ENCODE data around the gene PTPRN2.

- TF ChIP-seq CTCF (conservative IDR thresholded peaks at IDR 0.05; ENCODE audit: low read depth, low read length) (no peak), EZH2 (IDR thresholded peaks at IDR 0.05; ENCODE audit: borderline replicate concordance, low read depth, low read length, poor library complexity, severe bottlenecking) (peak; percentile 62)
Measured at GRCh38 chr7:157690833-157691585, 896.6 kb downstream of the PTPRN2 start.

All from A673 (cell line).